Skeletal muscle satellite cell (primary cell): ENCODE results near the gene C21orf58.
"Not testable (repeated sequence)": the region's sequence is repeated elsewhere in the genome, so short reads cannot be mapped to it uniquely, and the experiment has no call there.

Source experiments
- H3K27me3 ChIP-seq: 2 replicates; pipeline ENCODE4 v1.7.0; 2013; ENCODE audit warnings: low read length; ENCODE audit not compliant: control insufficient read depth, insufficient read depth
- H3K36me3 ChIP-seq: 2 replicates; pipeline ENCODE4 v1.7.0; 2013; ENCODE audit warnings: mild to moderate bottlenecking, control low read depth, low read length; ENCODE audit not compliant: insufficient read depth
- H3K4me1 ChIP-seq: 2 replicates; pipeline ENCODE4 v1.7.0; 2013; ENCODE audit warnings: low read length; ENCODE audit not compliant: control insufficient read depth, insufficient read depth
- H3K4me2 ChIP-seq: 2 replicates; pipeline ENCODE4 v1.7.0; 2013; ENCODE audit warnings: mild to moderate bottlenecking, low read length
- H3K4me3 ChIP-seq: 2 replicates; pipeline ENCODE4 v1.7.0; 2013; ENCODE audit warnings: low read length
- H3K9ac ChIP-seq: 2 replicates; pipeline ENCODE4 v1.7.0; 2013; ENCODE audit warnings: mild to moderate bottlenecking, low read depth, low read length, moderate library complexity
- H3K9me3 ChIP-seq: replicated peaks from 2 replicates; pipeline ENCODE4 v1.7.0; 2013; ENCODE audit warnings: mild to moderate bottlenecking, control low read depth, low read length

The C21orf58 gene

DNA sequence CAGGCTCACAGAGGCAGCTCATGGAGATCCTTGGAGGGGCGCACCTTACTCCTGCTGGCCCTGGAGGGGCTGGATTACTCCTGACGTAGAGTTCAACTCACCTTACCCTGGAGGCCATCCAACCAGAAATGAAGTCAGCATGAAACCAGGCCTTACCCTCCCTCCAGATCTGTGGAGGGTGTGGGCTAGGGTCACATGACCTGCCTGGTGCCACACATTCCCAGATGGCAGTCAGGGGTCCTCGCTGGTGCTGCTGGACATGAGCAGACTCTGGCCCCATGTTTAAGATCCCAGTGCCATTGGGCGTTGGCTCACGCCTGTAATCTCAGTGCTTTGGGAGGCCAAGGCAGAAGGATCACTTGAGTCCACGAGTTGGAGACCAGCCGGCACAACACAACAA lies 4.5 kb downstream of the C21orf58 start:
- no peaks in the 10 kb centered on the region for H3K36me3 ChIP-seq

DNA sequence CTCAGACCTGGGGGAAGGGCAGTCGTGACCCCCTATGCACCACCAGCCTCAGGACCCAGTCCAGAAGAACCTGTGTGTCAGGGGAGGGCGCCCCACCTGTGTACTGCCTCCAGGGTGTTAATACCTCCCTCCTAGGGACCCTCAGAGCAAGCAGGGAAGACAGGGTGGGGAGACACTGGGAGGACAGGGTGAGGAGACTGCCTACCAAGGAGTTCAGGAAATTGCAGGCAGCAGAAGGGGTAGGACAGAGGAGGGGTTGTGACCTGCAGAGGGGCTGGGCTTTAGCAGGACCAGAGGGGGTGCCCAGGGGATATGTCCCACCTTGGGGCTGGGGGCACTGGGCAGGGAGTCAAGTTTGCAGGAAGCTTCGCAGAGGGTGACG lies 5.2 kb downstream of the C21orf58 start:
- no peak overlapping the region for H3K9ac ChIP-seq
- no peak overlapping the region for H3K4me2 ChIP-seq
- H3K9me3 ChIP-seq: no peaks in the 10 kb centered on the region
- peaks cover 21% of the 10 kb centered on the region for H3K4me1 ChIP-seq
- no peaks in the 10 kb centered on the region for H3K27me3 ChIP-seq
- no peaks in the 10 kb centered on the region for H3K36me3 ChIP-seq
- H3K4me3 ChIP-seq: no peak overlapping the region

More for the DNA sequence above, 4.5 kb downstream of the C21orf58 start:
- H3K27me3 ChIP-seq: no peaks in the 10 kb centered on the region
- H3K4me1 ChIP-seq: peaks cover 21% of the 10 kb centered on the region
- no peak overlapping the region for H3K4me2 ChIP-seq
- no peak overlapping the region for H3K4me3 ChIP-seq
- H3K9me3 ChIP-seq: no peaks in the 10 kb centered on the region
- H3K9ac ChIP-seq: no peak overlapping the region

DNA sequence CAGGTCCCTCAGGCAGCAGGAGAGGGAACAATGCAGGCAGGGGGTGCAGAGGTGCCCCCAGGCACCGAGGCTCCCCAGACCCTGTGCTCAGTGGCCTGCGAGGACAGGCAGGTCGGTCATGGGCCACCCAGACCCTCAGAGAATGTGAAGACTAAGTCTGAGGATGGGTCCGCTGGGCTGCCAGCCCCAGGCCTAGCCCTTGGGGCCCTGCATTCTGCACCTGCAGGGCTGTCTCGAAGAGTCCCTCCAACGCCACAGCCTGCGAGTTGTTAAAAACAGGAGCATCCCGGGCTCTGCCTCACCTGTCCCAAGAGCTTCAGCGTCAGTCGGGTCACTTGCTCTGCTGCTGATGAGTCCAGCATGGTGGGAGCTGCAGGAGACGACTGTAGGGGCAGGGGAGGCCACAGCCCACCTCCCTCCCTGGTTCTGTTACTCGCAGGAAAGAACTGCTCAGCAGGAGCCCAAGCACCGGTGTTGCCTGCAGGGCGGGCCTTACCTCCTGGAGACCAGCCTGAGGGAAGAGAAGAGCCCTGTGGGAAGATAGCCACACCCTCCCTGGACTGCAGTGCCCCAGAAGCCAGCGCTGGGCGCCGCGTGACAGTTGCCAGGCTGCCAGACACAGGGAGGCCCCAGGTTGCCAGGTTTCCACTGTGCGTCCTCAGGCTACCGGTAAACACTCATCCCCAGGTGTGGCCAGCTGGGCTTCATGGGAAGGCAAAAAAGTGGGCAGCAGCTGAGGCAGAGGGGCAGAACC lies 5.8 kb downstream of the C21orf58 start:
- no peaks in the 10 kb centered on the region for H3K9me3 ChIP-seq
- H3K36me3 ChIP-seq: no peaks in the 10 kb centered on the region

DNA sequence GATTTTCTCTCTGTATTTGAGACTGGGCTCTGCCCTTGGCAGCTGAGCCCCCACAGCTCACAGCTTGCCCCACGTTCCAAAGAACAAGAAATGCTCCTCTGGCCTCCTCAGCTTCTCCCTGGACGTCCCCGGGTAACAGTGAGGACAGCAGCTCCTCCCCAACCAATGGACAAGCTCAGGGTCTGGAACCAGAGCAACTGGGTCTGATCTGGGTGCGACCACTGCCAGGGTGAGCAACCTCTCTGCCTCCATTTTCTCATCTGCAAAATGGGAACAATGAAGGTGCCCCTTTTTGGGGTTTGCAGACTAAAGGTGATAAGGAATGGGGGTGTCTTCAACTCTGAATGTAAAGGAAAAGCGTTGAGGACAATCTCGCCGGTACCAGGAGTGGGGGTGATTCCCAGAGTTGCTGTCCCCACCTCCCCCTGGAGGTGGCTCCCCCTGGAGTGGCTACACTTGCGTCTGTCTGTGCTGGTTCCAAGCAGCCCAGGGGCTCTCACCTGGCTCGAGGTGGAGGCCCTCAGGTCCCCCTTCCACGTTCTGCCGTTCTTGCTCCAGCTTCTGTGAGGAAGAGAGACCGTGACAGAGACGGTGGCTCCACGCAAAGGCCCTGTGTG lies 6.9 kb downstream of the C21orf58 start:
- H3K36me3 ChIP-seq: no peaks in the 10 kb centered on the region
- H3K4me1 ChIP-seq: peaks cover 8% of the 10 kb centered on the region

More for the DNA sequence above, 5.8 kb downstream of the C21orf58 start:
- H3K4me2 ChIP-seq: no peak overlapping the region
- H3K4me1 ChIP-seq: peaks cover 18% of the 10 kb centered on the region
- no peaks in the 10 kb centered on the region for H3K27me3 ChIP-seq
- no peak overlapping the region for H3K4me3 ChIP-seq
- H3K9ac ChIP-seq: no peak overlapping the region

DNA sequence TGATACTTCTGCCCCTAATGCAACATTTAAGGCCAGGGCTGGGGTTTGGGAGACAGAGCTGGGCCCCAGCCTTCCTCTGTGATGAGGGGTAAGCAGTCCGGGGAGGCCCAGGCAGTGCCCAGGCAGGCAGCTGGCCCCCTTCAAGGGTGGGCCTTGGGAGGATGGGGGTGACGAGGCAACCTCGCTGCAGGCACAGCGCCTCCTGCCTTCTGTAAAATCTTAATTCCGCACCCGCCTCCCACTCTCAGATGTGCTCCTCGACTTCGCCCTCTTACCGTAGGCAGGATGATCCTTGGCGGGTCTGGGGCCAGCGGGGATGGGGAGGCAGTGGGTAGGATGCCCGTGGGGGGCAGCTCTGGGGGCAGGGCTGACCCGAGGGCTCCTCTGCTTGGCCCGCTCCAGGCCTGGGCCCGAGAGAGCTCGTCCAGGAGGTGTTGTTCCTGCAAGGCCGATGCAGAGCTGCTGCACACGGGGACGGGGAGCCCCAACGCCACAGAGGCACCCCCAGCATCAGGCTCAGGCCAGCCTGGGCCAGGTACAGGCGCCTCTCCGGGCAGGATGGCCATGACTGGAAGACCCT lies 9.1 kb downstream of the C21orf58 start:
- Histone ChIP-seq H3K4me3 (no peak overlapping the region), H3K27me3 (no peaks in the 10 kb centered on the region), H3K4me2 (no peak overlapping the region), H3K9me3 (no peaks in the 10 kb centered on the region), H3K36me3 (no peaks in the 10 kb centered on the region), H3K9ac (no peak overlapping the region), H3K4me1 (no peaks in the 10 kb centered on the region)

More for the DNA sequence above, 6.9 kb downstream of the C21orf58 start:
- Histone ChIP-seq H3K27me3 (no peaks in the 10 kb centered on the region), H3K4me3 (no peak overlapping the region), H3K9ac (no peak overlapping the region), H3K4me2 (no peak overlapping the region), H3K9me3 (no peaks in the 10 kb centered on the region)

DNA sequence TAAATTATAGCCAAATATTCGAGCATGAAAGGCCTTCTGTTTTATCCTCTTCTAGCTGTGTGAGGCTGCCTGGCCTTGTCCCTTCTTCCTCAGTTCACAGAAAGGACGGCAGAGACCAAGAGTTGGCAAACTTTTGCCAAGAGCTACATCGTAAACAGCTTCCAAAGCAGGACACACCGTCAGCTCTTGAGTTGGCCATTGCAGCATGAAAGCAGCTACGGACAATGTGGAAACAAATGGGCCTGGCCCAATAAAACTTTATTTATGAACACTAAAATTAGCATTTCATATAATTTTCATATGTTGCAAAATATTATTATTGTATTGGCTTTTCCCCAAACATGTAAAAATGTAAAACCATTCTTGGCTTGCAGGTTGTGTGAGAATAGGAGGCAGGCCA lies 10.7 kb downstream of the C21orf58 start:
- no peak overlapping the region for H3K9ac ChIP-seq
- no peaks in the 10 kb centered on the region for H3K27me3 ChIP-seq
- H3K4me2 ChIP-seq: no peak overlapping the region
- no peaks in the 10 kb centered on the region for H3K36me3 ChIP-seq
- no peak overlapping the region for H3K4me3 ChIP-seq
- H3K9me3 ChIP-seq: no peaks in the 10 kb centered on the region
- H3K4me1 ChIP-seq: no peaks in the 10 kb centered on the region

DNA sequence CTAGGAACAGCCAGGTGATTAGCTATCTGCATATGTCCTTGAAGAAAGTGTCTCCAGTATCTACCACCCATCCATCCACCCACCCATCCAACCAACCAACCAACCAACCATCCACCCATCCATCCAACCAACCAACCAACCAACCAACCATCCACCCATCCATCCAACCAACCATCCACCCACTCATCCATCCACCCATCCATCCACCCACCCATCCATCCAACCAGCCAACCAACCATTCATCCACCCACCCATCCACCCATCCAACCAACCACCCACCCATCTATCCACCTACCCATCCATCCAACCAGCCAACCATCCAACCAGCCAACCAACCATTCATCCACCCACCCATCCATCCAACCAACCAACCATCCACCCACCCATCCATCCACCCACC lies 12.1 kb downstream of the C21orf58 start:
- Histone ChIP-seq H3K9ac (no peak overlapping the region), H3K4me3 (no peak overlapping the region), H3K36me3 (no peaks in the 10 kb centered on the region), H3K27me3 (no peaks in the 10 kb centered on the region), H3K4me2 (no peak overlapping the region), H3K9me3 (no peaks in the 10 kb centered on the region), H3K4me1 (peaks cover 6% of the 10 kb centered on the region)

DNA sequence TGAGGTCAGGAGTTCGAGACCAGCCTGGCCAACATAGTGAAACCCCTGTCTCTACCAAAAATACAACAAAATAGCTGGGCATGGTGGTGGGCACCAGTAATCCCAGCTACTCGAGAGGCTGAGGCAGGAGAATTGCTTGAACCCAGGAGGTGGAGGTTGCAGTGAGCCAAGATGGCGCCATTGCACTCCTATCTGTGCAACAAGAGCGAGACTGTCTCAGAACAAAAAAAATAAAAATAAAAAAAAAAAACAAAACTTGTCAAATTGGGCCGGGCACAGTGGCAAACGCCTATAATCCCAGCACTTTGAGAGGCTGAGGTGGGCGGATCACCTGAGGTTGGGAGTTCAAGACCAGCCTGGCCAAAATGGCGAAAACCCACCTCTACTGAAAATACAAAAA lies 13.4 kb downstream of the C21orf58 start:
- H3K9me3 ChIP-seq, H3K27me3 ChIP-seq, H3K4me1 ChIP-seq, H3K9ac ChIP-seq, H3K4me2 ChIP-seq, H3K4me3 ChIP-seq, H3K36me3 ChIP-seq: not testable (repeated sequence)

DNA sequence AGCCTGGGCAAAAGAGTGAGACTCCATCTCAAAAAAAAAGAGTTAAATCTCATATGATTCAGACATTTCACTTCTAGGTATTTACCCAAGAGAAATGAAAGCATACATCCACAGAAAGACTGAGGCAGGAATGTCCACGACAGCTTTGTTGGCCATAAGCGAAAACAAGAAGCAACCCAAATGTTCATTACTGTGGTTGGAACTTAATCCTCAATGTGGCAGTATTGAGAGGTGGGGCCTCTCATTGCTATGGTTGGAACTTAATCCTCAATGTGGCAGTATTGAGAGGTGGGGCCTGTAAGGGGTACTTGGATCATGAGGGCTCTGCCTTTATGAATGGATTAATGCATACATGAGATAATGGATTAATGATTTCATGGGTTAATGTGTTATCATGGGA lies 15.2 kb downstream of the C21orf58 start:
- Histone ChIP-seq H3K9ac (no peak overlapping the region), H3K27me3 (no peaks in the 10 kb centered on the region), H3K36me3 (peaks cover 7% of the 10 kb centered on the region), H3K9me3 (no peaks in the 10 kb centered on the region), H3K4me2 (no peak overlapping the region), H3K4me1 (peaks cover 6% of the 10 kb centered on the region), H3K4me3 (no peak overlapping the region)

DNA sequence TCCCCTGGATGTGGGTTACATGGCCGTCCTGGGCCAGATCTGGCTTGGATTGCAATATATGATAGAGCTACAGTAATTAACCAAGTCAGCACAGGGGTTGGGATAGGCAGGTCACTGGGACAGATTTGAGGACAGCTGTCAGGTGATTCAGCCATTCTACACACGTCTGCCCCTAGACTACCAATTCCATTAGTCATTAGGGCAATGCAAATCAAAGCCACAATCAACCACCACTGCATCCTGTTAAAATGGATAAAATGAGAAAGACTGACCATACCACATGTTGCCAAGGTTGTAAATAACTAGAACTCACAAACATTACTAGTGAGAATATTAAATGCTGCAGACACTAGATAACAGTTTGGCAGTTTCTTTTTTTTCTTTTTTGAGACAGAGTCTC lies 16.0 kb downstream of the C21orf58 start:
- Histone ChIP-seq H3K9me3 (no peaks in the 10 kb centered on the region), H3K27me3 (no peaks in the 10 kb centered on the region), H3K4me2 (no peak overlapping the region), H3K4me3 (no peak overlapping the region), H3K36me3 (peaks cover 7% of the 10 kb centered on the region), H3K4me1 (peaks cover 6% of the 10 kb centered on the region), H3K9ac (peak overlapping the region; percentile 7)

DNA sequence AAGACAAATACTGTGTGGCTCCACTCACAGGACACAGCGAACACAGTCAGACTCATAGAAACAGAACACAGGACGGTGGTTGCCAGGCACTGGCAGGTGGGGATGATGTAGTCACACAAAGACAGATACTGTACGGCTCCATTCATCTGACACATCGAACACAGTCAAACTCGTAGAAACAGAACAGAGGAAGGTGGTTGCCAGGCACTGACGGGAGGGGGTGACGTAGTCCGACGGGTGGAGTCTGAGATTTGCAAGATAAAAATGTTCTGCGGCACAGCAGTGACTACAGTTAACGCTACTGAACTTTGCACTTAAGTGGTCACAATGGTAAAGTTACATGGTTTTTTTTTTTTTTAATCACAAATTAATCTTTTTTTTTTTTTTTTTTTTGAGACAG lies 18.7 kb downstream of the C21orf58 start:
- Histone ChIP-seq H3K9me3 (no peaks in the 10 kb centered on the region), H3K27me3 (no peaks in the 10 kb centered on the region), H3K4me3 (no peak overlapping the region), H3K36me3 (peaks cover 7% of the 10 kb centered on the region), H3K4me2 (no peak overlapping the region), H3K4me1 (peaks cover 6% of the 10 kb centered on the region), H3K9ac (no peak overlapping the region)

DNA sequence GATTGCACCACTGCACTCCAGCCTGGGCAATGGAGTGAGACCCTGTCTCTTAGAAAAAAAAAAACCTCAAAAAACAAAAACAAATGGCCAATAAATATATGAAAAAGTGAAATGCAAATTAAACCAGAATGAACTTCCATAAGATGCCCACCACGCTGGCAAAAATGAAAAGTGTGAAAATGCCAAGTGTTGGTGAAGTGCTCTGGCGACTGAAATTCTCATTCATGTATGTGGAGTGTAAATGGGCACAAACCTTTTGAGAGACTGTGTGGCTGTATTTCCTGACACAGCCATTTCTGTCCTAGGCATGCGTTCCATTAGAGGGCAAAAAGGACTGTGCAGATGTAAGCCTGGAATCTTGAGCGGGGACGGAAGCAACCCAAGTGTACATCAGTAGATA lies 19.2 kb downstream of the C21orf58 start:
- Histone ChIP-seq H3K4me3 (no peak overlapping the region), H3K36me3 (peaks cover 10% of the 10 kb centered on the region), H3K27me3 (no peaks in the 10 kb centered on the region), H3K4me2 (no peak overlapping the region), H3K9ac (no peak overlapping the region), H3K9me3 (no peaks in the 10 kb centered on the region), H3K4me1 (peaks cover 6% of the 10 kb centered on the region)
